GM21390 (cell line): ENCODE results near the gene RYR2.

Experiments
- ATAC-seq: cut with Tn5 transposase; IDR thresholded peaks from one replicate; pipeline ENCODE4 v1.9.1; 2021; ENCODE audit not compliant: unreplicated experiment

Gene RYR2

GRCh38 chr1:237416924-237417655, 375.1 kb downstream of the RYR2 start:
- ATAC-seq: no peak

- no peak for ATAC-seq
Measured at GRCh38 chr1:237428809-237429208, 386.8 kb downstream of the RYR2 start.

- no peak for ATAC-seq
Measured at GRCh38 chr1:237429252-237429651, 387.3 kb downstream of the RYR2 start.

DNA sequence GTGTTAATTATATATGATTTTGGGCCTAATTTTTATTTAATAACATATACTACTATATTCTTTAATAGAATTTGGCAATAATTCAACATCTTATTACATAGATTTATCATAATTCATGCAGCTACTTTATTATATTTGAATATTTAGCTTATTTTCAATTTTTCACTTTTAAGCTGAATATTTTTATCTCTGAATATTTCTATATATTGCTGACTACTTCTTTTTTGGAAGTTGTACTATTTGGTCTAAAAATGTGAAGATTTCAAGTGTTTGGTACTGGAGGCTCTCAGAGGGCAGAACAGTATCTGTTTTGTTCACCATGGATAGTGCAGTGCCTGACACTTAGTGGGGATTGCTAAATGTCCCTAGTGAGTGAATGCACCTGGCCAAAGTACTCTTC, 389.5 kb downstream of the RYR2 start:
- ATAC-seq: no peak

DNA sequence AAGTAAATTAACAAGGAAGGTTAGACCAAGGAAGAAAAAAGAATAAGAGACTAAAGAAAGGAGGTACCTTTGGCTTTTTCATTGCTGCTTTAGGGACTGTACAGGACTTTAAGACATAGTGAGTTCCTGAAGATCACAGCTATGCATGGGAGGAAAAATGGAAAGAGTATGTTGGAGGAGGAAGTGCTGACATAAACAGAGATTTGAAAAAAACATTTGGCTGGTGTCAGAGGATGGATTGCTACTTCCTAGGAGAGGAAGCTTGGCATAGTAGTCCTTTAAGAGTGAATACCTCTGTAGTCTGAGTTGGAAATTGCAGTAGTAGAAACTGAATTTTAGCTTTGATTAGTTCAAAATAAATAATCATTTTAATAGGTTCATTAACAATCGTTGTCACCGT, 398.4 kb downstream of the RYR2 start:
- ATAC-seq: no peak

GRCh38 chr1:237444120-237444790, 402.3 kb downstream of the RYR2 start:
- ATAC-seq: no peak

DNA sequence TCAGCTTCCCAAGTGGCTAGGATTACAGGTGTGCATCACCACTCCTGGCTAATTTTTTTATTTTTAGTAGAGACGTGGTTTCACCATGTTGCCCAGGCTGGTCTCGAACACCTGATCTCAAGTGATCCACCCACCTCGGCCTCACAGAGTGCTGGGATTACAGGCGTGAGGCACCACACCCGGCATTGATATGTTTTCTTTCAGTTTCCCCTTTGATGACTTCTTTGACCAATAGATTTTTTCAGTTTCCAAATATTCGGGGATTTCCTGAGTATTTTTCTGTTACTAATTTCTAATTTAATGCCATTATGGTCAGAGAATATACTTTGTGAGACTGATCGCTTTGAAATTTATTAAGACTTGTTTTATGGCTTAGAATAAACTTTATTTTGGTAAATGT, 406.1 kb downstream of the RYR2 start:
- ATAC-seq: no peak

GRCh38 chr1:237457573-237457972, 415.6 kb downstream of the RYR2 start:
- ATAC-seq: no peak

- ATAC-seq: no peak
Measured at GRCh38 chr1:237467320-237467719, 425.3 kb downstream of the RYR2 start.

DNA sequence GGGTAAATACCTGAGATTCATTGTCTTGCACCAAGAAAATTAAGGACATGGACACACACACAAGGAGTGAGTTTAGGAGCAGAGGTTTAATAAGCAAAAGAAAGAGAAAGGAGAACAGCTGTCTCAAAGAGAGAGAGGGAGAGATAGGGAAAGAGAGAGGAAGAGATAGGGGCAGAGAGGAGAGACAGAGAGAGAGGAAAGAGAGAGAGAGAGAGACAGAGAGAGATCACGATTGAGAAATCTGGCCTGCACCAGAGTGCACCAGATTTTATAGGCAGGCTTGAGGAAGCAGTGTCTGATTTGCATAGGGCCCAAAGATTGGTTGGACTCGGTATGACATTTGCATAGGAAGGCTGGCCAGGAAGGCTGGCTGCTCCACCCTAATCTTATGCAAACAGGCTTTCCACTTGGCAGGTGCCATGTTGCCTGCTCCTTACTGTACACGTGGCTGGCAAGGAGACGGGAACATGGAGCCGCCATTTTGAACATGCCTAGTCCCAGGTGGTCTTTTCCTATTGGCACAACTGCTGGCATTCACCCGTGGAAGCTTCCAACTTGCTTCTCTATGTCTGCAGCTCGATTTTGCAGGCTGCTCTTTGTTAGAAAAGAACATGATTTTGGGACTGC, 428.8 kb downstream of the RYR2 start:
- ATAC-seq: no peak

DNA sequence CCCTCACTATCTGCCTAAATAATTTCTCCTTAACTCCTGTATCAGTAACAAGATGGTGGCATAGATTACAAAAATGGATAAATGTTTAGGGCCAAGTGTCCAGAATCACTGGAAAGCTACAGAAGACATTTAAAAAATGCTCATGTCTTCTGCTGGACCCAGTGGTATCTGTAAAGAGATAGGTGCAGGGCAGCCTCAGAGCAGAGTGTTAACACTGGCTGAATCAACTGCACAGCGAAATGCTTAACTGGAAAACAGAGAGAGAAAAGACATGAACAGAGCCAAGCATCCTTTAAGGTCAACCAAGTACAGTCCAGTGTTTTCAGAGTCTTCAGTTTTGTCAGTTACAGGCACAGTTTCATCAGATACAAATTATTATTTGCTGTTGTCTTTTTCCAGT, 429.4 kb downstream of the RYR2 start:
- ATAC-seq: no peak

GRCh38 chr1:237471956-237472355, 430.0 kb downstream of the RYR2 start:
- ATAC-seq: no peak

- ATAC-seq: no peak
Measured at GRCh38 chr1:237473854-237474253, 431.9 kb downstream of the RYR2 start.

DNA sequence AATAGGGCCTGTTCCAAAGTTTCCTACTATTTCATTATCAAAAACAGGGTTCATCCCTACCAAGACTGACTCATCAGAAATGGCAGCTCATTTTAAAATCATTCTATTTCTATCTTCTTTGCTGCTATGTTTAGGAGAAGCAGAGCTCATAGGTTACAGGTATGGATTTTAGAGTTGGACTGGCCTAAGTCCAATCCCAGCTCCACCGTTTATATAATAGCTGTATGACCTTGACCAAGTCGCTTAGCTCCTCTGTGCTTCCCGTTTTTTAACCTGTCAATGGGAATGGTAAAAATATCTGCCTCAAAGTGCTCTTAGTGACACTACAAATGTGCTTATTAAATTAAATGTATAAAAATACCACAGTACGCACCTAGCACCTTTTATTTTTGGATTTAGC, 436.1 kb downstream of the RYR2 start:
- no peak for ATAC-seq

DNA sequence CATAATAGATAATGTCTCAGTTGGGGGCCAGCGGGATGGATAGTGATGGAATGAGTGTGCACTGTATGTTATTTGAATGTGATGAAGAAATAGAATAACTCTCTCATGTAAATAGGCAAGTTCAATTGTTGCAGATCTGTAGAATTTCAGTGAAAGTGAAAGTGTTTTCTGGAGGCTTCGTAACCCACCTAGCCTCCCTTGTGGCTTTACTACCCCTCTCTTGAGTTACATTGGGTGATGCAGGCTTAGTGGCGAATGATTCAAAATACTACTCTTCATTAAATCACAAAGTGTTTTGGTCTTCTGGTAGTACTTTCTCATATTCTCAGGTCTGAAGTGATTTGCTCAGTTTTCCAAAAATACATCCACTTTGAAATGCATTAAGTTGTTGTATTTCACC, 436.9 kb downstream of the RYR2 start:
- ATAC-seq: no peak

- ATAC-seq: no peak
Measured at GRCh38 chr1:237482777-237483176, 440.8 kb downstream of the RYR2 start.

GRCh38 chr1:237492359-237492758, 450.4 kb downstream of the RYR2 start:
- peak; percentile 65 for ATAC-seq

DNA sequence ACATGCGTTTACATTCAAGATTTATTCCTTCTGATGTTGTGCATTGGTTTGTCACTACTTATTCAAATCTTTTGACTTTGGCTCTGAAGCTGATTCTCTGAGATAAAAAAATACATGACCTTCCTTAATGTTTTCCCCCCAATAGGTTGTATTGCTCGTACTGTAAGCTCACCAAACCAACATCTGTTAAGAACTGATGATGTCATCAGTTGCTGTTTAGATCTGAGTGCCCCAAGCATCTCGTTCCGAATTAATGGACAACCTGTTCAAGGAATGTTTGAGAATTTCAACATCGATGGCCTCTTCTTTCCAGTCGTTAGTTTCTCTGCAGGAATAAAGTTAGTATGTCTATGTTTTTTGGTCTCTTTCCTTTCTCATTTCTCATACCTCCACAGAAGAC, 458.6 kb downstream of the RYR2 start:
- no peak for ATAC-seq

DNA sequence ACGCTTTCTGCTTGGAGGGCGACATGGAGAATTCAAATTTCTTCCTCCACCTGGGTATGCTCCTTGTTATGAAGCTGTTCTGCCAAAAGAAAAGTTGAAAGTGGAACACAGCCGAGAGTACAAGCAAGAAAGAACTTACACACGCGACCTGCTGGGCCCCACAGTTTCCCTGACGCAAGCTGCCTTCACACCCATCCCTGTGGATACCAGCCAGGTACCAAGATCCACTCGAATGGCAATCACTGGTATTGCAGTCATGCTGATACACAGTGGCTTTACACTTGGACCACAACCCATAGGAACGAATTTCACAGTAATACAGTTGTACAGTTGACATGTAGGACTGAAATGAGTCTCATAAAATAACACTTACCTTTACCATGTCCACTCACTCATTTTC, 461.3 kb downstream of the RYR2 start:
- no peak for ATAC-seq

DNA sequence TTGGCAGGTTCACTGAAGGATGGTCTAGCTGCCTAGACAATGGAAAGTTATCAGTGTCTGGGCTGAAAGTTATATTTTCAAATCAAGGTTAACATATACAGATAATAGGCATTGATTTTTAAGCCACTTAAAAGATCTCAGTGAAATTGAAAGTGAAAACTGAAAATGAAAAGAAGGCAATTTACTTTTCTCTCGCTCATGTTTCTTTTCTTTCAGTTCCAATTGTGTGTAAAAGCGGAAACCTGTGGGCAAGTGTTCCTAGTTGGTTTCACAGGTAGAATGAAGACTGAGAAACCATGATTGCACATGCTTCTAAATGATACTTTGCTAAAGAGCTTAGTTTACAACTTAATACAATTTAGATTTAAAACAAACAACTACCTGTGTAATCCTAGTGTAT, 465.0 kb downstream of the RYR2 start:
- peak; percentile 97 for ATAC-seq

DNA sequence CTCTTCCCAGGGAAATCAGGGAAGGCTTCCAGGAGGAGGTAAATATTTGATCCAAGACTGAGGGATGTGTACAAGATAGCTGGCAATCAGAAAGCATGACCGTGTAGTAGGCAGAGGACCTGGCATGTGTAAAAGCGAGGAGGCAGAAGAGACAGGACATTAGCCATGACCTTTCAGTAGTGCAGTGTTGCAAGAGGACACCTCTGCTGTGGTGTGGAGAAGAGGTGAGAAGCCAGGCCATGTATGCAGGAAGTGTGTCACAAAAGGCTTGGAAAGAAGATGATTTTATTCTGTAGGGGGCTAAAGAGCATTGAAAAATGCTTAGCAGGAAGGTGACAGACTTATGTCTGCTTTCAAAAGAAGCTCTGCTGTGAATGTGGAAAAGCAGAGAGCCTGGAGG, 467.8 kb downstream of the RYR2 start:
- no peak for ATAC-seq

DNA sequence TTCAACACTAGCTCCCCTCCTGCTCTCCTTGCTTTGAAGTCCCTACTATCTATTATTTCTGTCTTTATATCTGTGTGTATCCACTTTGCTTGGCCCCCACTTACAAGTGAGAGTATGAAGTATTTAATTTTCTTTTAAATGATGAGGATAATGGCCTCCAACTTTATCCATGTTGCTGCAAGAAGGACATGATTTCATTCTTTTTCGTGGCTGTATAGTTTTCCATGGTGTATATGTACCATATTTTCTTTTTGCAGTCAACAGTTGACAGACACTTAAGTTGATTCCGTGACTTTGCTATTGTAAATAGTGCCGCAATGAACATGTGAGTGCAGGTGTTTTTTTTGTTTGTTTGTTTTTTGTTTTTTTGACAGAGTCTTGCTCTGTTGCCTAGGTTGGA, 483.1 kb downstream of the RYR2 start:
- no peak for ATAC-seq
